Fibroblast of pulmonary artery (primary cell): Measurements from ENCODE around the gene SNAI1.

Experiments used
- DNase-seq: peaks from one replicate; pipeline ENCODE4 v3.0.0-alpha.2; 2010; ENCODE audit warnings: low read depth
- H3K4me3 ChIP-seq: replicated peaks from 2 replicates; pipeline ENCODE4 v1.5.1; 2011; ENCODE audit warnings: low read depth, mild to moderate bottlenecking, control low read depth, low read length, moderate library complexity
- CTCF ChIP-seq: IDR thresholded peaks from 2 replicates; pipeline ENCODE4 v1.5.1; 2011; ENCODE audit warnings: mild to moderate bottlenecking, control low read depth, low read length, inconsistent platforms; ENCODE audit errors: missing control alignments

The SNAI1 gene

GRCh38 chr20:49982072-49982345, 771 bp upstream of the SNAI1 start:
- no peak for TF ChIP-seq CTCF
- H3K4me3 ChIP-seq: peak overlapping the region; percentile 31
- DNase-seq: no peak

- DNase-seq: no peak
- H3K4me3 ChIP-seq: peak overlapping the region; percentile 99
These were observed 505 bp downstream of the SNAI1 start for GRCh38 chr20:49983123-49983847.

GRCh38 chr20:49983848-49984408, 1.1 kb downstream of the SNAI1 start:
- TF ChIP-seq CTCF: no peak
- DNase-seq: peak; percentile 54
- peak overlapping the region; percentile 99 for H3K4me3 ChIP-seq

More at GRCh38 chr20:49983123-49983847, 505 bp downstream of the SNAI1 start:
- TF ChIP-seq CTCF: no peak

GRCh38 chr20:49984426-49985153, 1.8 kb downstream of the SNAI1 start:
- H3K4me3 ChIP-seq: peak overlapping the region; percentile 99
- DNase-seq: no peak
- TF ChIP-seq CTCF: no peak

- H3K4me3 ChIP-seq: peak overlapping the region; percentile 99
- no peak for DNase-seq
- TF ChIP-seq CTCF: no peak
These were observed 2.4 kb downstream of the SNAI1 start for GRCh38 chr20:49985157-49985556.

- no peak for DNase-seq
- peak overlapping the region; percentile 99 for H3K4me3 ChIP-seq
- TF ChIP-seq CTCF: no peak
These were observed 2.8 kb downstream of the SNAI1 start for GRCh38 chr20:49985617-49986016.

- TF ChIP-seq CTCF: no peak
- peak overlapping the region; percentile 99 for H3K4me3 ChIP-seq
- peak; percentile 25 for DNase-seq
These were observed 3.3 kb downstream of the SNAI1 start for GRCh38 chr20:49986049-49986448.
